Activated CD8-positive, alpha-beta T cell treated with anti-CD3 and anti-CD28 coated beads for 36 hours (primary cell): ENCODE results near the gene NT5DC3. TPM values are rescaled to one million over a fixed set of nuclear protein-coding genes. Genes with fewer than 3 reads are reported as not detected.

Experiments used
- ATAC-seq: fragments of 200-7000 bp; cut with Tn5 transposase; one replicate; pipeline ENCODE4 v1.10.0; 2021; ENCODE audit warnings: mild to moderate bottlenecking, moderate library complexity
- CTCF ChIA-PET: fragments of 350-600 bp; sonication (Branson Sonifier 250); formaldehyde crosslinking; loops from one replicate; lab custom pipeline; 2021; ENCODE audit warnings: antibody characterized with exemption; lab: Charles Lee
- POLR2A ChIA-PET: fragments of 350-600 bp; sonication (Branson Sonifier 250); formaldehyde crosslinking; loops from one replicate; lab custom pipeline; 2021; ENCODE audit warnings: antibody characterized with exemption; lab: Charles Lee
- DNase-seq: peaks from one replicate; pipeline ENCODE4 v3.0.0-alpha.2; 2020
- H3K27ac Mint-ChIP-seq: one replicate; pipeline ENCODE4 v1.8.0; 2021; ENCODE audit warnings: mild to moderate bottlenecking, mixed read lengths
- H3K27me3 Mint-ChIP-seq: one replicate; pipeline ENCODE4 v1.8.0; 2021; ENCODE audit warnings: mixed read lengths
- H3K36me3 Mint-ChIP-seq: one replicate; pipeline ENCODE4 v1.8.0; 2021; ENCODE audit warnings: low read depth, mixed read lengths
- H3K4me1 Mint-ChIP-seq: one replicate; pipeline ENCODE4 v1.8.0; 2021; ENCODE audit warnings: low read depth, mixed read lengths
- H3K4me3 Mint-ChIP-seq: one replicate; pipeline ENCODE4 v1.8.0; 2021; ENCODE audit warnings: mild to moderate bottlenecking, moderate library complexity, mixed read lengths
- H3K9me3 Mint-ChIP-seq: one replicate; pipeline ENCODE4 v1.8.0; 2021; ENCODE audit warnings: mixed read lengths
- intact Hi-C: fragments of 100-400 bp; cut with micrococcal nuclease; formaldehyde crosslinking; loops from one replicate; pipeline ENCODE4 v1.10.0; 2022
- total RNA-seq, 2 experiments: library from RNA; stranded (reverse); gene quantifications; one replicate each; pipeline ENCODE4 v1.2.3, GENCODE V29; 2021
- TF ChIP-seq, protein P1 (sequence below): fragments of 200-600 bp; IDR thresholded peaks from one replicate; pipeline ENCODE4 v1.8.0; 2022; ENCODE audit warnings: antibody characterized with exemption, mild to moderate bottlenecking

Gene NT5DC3
- total RNA-seq, 2 experiments from 2014 or later = 8.6 to 9.4 TPM

GRCh38 chr12:103879878-103880277 is 38.8 kb upstream of the NT5DC3 start:
- no peaks in the 10 kb centered on the region for H3K27me3 Mint-ChIP-seq
- TF ChIP-seq, protein P1, sequence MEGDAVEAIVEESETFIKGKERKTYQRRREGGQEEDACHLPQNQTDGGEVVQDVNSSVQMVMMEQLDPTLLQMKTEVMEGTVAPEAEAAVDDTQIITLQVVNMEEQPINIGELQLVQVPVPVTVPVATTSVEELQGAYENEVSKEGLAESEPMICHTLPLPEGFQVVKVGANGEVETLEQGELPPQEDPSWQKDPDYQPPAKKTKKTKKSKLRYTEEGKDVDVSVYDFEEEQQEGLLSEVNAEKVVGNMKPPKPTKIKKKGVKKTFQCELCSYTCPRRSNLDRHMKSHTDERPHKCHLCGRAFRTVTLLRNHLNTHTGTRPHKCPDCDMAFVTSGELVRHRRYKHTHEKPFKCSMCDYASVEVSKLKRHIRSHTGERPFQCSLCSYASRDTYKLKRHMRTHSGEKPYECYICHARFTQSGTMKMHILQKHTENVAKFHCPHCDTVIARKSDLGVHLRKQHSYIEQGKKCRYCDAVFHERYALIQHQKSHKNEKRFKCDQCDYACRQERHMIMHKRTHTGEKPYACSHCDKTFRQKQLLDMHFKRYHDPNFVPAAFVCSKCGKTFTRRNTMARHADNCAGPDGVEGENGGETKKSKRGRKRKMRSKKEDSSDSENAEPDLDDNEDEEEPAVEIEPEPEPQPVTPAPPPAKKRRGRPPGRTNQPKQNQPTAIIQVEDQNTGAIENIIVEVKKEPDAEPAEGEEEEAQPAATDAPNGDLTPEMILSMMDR = no peak
- H3K27ac Mint-ChIP-seq = no peak overlapping the region
- ChIA-PET POLR2A (interaction anchor here (0.6 to 1.8 kb wide), 5 partner anchors 22 to 86 kb away, joined by 3 to 5 read pairs (median 3); partner anchors contain the start of gene TDG), CTCF (interaction anchor here (0.7 to 5.4 kb wide), 7 partner anchors 9 to 253 kb away, joined by 3 to 37 read pairs (median 4); no protein-coding TSS in a partner anchor)
- intact Hi-C loops = loop anchor here (2.0 to 5.0 kb wide), 3 partner anchors 52 to 229 kb away; partner anchors contain the start of genes HSP90B1 and TDG
- H3K9me3 Mint-ChIP-seq = no peaks in the 10 kb centered on the region
- no peaks in the 10 kb centered on the region for H3K36me3 Mint-ChIP-seq
- no peak for ATAC-seq
- no peak overlapping the region for H3K4me3 Mint-ChIP-seq
- DNase-seq = no peak
- peaks cover 33% of the 10 kb centered on the region for H3K4me1 Mint-ChIP-seq

DNA sequence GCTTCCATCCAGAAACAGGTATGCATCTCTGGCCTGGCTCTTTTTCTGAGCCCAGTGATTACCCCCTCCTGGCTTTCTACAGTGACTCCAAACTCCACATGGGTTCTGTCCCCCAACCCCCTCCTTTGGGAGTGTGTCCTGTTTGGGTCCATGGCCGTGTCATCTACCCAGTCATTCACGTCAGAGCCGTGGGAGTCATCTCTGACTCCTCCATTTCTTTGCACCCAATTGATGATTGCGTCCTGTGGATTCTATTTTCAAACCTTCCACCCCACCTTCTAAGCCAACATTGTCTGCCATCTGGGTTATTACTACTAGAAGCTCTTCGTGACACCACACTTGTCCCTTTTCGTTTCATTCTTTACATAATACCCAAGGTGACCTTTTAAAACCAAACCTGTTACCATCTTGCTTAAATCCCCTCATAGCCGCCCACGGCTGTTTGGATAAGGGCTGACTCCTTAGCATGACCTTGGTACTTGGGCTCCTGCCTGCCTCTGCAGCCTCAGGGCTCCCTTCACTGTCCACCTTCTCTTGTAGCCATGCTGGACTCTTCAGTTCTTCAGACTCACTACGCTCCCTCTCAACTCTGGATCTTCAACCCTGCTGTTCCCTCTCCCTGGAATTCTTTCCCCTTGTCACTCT is 38.1 kb upstream of the NT5DC3 start:
- POLR2A ChIA-PET = interaction anchor here (0.7 to 1.5 kb wide), 3 partner anchors 10 to 77 kb away, joined by 3 to 4 read pairs (median 3); no protein-coding TSS in a partner anchor
- peak; percentile 47 for ATAC-seq
- Mint-ChIP-seq H3K27ac (peak overlapping the region; percentile 40), H3K27me3 (no peaks in the 10 kb centered on the region), H3K4me1 (peaks cover 26% of the 10 kb centered on the region), H3K36me3 (no peaks in the 10 kb centered on the region), H3K9me3 (no peaks in the 10 kb centered on the region), H3K4me3 (no peak overlapping the region)
- peak; percentile 62 for DNase-seq
- TF ChIP-seq, protein P1 = no peak
- intact Hi-C loops = loop anchor here (2.0 kb wide), 1 partner anchor 230 kb away; no protein-coding TSS in a partner anchor
- CTCF ChIA-PET = interaction anchor here (0.7 to 5.4 kb wide), 15 partner anchors 9 to 253 kb away, joined by 3 to 37 read pairs (median 4); no protein-coding TSS in a partner anchor

DNA sequence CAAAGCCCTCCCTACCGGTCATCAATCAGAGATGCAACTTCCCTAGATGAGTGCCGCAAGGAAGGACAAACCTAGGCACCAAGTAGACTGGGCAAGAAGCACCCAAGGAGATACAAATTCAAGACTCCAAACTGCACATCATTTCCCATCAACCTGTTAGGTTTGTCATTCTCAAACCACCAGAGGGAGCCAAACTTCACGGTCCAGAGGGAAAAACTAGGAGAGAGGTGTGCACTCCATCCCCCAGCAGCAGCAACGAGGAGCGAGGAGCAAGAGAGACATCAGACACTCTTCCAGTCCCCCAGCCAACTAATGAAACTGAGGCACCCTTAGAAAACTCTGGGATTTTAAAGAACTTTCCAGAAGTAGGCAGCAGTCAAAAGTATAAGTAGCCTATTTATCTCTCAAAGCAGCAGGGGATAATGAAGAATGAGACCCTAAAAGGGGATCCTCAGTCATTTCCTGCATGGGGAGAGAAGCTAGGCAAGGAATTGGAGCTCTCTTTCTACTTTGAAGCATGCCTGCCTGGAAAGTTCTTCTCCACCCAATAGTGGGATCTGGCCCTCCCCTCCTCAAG is 37.0 kb upstream of the NT5DC3 start:
- TF ChIP-seq, protein P1 = peak; percentile 79
- Mint-ChIP-seq H3K27ac (no peak overlapping the region), H3K4me3 (no peak overlapping the region), H3K36me3 (no peaks in the 10 kb centered on the region), H3K9me3 (no peaks in the 10 kb centered on the region), H3K4me1 (peaks cover 26% of the 10 kb centered on the region), H3K27me3 (no peaks in the 10 kb centered on the region)
- DNase-seq (peak; percentile 71), ATAC-seq (peak; percentile 57)
- CTCF ChIA-PET = interaction anchor here (0.7 to 5.4 kb wide), 22 partner anchors 8 to 467 kb away, joined by 3 to 37 read pairs (median 5); partner anchors contain the start of gene TDG
- POLR2A ChIA-PET = interaction anchor here (0.6 to 1.0 kb wide), 2 partner anchors 12 to 53 kb away, joined by 3 read pairs; no protein-coding TSS in a partner anchor
- intact Hi-C loops = loop anchor here (2.0 kb wide), 1 partner anchor 231 kb away; no protein-coding TSS in a partner anchor

DNA sequence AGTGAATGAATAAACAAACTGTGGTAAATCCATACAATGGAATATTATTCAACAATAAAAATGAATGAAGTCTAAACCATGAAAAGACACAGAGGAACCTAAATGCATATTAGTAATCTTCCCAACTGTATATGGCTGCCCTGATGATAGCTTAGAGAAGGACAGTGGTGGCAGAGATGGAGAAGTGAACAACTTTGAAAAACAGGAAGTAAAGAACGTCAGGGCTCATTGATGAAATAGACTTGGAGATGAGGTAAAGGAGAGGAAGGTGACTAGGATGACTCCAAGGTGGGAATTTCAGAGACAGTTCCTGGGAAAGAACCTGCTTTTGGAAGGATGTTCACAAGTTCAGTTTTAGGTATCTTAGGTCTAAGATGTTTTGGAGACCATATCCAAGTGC is 36.3 kb upstream of the NT5DC3 start:
- ATAC-seq (no peak), DNase-seq (no peak)
- ChIA-PET CTCF (interaction anchor here (0.7 to 5.4 kb wide), 12 partner anchors 10 to 231 kb away, joined by 3 to 37 read pairs (median 6); partner anchors contain the start of gene TDG), POLR2A (interaction anchor here (0.6 to 1.0 kb wide), 2 partner anchors 12 to 54 kb away, joined by 3 read pairs; no protein-coding TSS in a partner anchor)
- Mint-ChIP-seq H3K27me3 (no peaks in the 10 kb centered on the region), H3K4me1 (peaks cover 24% of the 10 kb centered on the region), H3K4me3 (no peak overlapping the region), H3K27ac (no peak overlapping the region), H3K36me3 (no peaks in the 10 kb centered on the region), H3K9me3 (no peaks in the 10 kb centered on the region)
- intact Hi-C loops = no loop called here
- TF ChIP-seq, protein P1 = no peak
